Uterus (tissue), 2 donors: ENCODE measurements around the gene GSK3B.

Experiments used
- POLR2A ChIP-seq, 2 donors: fragments of 450-650 bp; IDR thresholded peaks; one replicate each; pipeline ENCODE4 v1.6.1; 2016; ENCODE audit warnings: antibody characterized with exemption in 2 of 2, mild to moderate bottlenecking in 1 of 2, moderate library complexity in 1 of 2
- TF ChIP-seq, protein P1 (sequence below), 4 experiments: fragments of 200-600 bp in 2 of 4; fragments of 450-650 bp in 2 of 4; sonication (generic) in 2 of 4; IDR thresholded peaks; one replicate each; pipeline ENCODE4 v1.5.1; 2016 to 2019; ENCODE audit warnings: antibody characterized with exemption in 4 of 4, mild to moderate bottlenecking in 2 of 4, moderate library complexity in 1 of 4

DNA sequence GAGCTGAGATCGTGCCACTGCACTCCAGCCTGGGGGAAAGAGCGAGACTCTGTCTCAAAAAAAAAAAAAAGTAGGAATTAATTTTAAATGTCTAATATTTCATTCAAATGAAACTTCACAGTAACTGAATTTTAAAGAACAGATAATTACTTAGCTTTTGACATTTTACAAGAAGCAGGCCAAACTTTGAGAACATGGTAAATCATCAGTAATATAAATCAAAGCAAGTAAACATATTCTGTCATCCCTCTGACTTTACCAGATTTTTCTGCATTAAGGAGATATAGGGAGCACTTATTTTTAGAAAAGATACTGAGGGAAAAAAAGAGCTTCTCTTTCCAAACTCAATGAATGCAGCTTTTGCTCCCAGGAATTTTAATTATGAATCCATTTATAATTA is 275.3 kb downstream of the GSK3B start:
- TF ChIP-seq POLR2A (IDR thresholded peaks at IDR 0.05) = no peak
- TF ChIP-seq, protein P1, sequence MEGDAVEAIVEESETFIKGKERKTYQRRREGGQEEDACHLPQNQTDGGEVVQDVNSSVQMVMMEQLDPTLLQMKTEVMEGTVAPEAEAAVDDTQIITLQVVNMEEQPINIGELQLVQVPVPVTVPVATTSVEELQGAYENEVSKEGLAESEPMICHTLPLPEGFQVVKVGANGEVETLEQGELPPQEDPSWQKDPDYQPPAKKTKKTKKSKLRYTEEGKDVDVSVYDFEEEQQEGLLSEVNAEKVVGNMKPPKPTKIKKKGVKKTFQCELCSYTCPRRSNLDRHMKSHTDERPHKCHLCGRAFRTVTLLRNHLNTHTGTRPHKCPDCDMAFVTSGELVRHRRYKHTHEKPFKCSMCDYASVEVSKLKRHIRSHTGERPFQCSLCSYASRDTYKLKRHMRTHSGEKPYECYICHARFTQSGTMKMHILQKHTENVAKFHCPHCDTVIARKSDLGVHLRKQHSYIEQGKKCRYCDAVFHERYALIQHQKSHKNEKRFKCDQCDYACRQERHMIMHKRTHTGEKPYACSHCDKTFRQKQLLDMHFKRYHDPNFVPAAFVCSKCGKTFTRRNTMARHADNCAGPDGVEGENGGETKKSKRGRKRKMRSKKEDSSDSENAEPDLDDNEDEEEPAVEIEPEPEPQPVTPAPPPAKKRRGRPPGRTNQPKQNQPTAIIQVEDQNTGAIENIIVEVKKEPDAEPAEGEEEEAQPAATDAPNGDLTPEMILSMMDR (IDR thresholded peaks at IDR 0.05) = no peak
